OCI-LY7 (cell line): ENCODE data around the gene HACD2. TPM values are rescaled to one million over a fixed set of nuclear protein-coding genes. Genes with fewer than 3 reads are reported as not detected.

Experiments
- BruUV-seq: library from RNA; stranded (reverse); fragments of 400-500 nt; replicated peaks from 2 replicates; lab custom pipeline; 2021; lab: Mats Ljungman, UMichigan
- CTCF ChIA-PET: fragments of 300-600 bp; sonication (Branson Sonifier 250); formaldehyde crosslinking; loops from one replicate; lab custom pipeline; 2022; ENCODE audit warnings: antibody characterized with exemption; ENCODE audit not compliant: unreplicated experiment; lab: Charles Lee
- POLR2A ChIA-PET: fragments of 300-600 bp; sonication (Branson Sonifier 250); formaldehyde crosslinking; loops from one replicate; lab custom pipeline; 2022; ENCODE audit warnings: antibody characterized with exemption; lab: Charles Lee
- DNase-seq: peaks from one replicate; pipeline ENCODE4 v3.0.0-alpha.2; 2015; ENCODE audit warnings: low spot score
- H2AFZ ChIP-seq: fragments of 200-600 bp; sonication (generic), shearing (Covaris generic); 2 replicates; pipeline ENCODE4 v1.6.1; 2014; ENCODE audit warnings: mild to moderate bottlenecking, antibody characterized with exemption, low read length, moderate library complexity
- H3K27ac ChIP-seq: fragments of 200-600 bp; sonication (generic); 2 replicates; pipeline ENCODE4 v1.5.1; 2014; ENCODE audit warnings: mixed run types, low read depth, mild to moderate bottlenecking, moderate library complexity, low read length, inconsistent platforms; ENCODE audit not compliant: poor library complexity, severe bottlenecking
- H3K36me3 ChIP-seq: fragments of 200-600 bp; sonication (generic); 2 replicates; pipeline ENCODE4 v1.6.1; 2014; ENCODE audit warnings: mild to moderate bottlenecking, antibody characterized with exemption, low read length, moderate library complexity, mixed read lengths; ENCODE audit not compliant: insufficient read depth
- H3K4me1 ChIP-seq: fragments of 200-600 bp; sonication (generic); 2 replicates; pipeline ENCODE4 v1.5.1; 2014; ENCODE audit warnings: mild to moderate bottlenecking, low read length; ENCODE audit not compliant: insufficient read depth, poor library complexity, severe bottlenecking
- H3K4me2 ChIP-seq: fragments of 200-600 bp; sonication (generic); 2 replicates; pipeline ENCODE4 v1.6.1; 2014; ENCODE audit warnings: mild to moderate bottlenecking, low read length
- H3K4me3 ChIP-seq: fragments of 200-600 bp; sonication (generic); 2 replicates; pipeline ENCODE4 v1.5.1; 2014; ENCODE audit warnings: mild to moderate bottlenecking, low read depth, low read length; ENCODE audit not compliant: poor library complexity, severe bottlenecking
- H3K79me2 ChIP-seq: fragments of 200-600 bp; sonication (generic); 2 replicates; pipeline ENCODE4 v1.6.1; 2016; ENCODE audit warnings: low read depth, mild to moderate bottlenecking, low read length, moderate library complexity, mixed read lengths; ENCODE audit not compliant: insufficient read depth
- H3K9me2 ChIP-seq: fragments of 200-600 bp; sonication (generic); 2 replicates; pipeline ENCODE4 v1.6.1; 2016; ENCODE audit warnings: mild to moderate bottlenecking, low read length, mixed read lengths; ENCODE audit not compliant: insufficient read depth
- H3K9me3 ChIP-seq: fragments of 200-600 bp; sonication (generic); 2 replicates; pipeline ENCODE4 v1.6.1; 2014; ENCODE audit warnings: mild to moderate bottlenecking, mixed run types, low read length, mixed read lengths
- H4K20me1 ChIP-seq: fragments of 200-600 bp; sonication (generic); 2 replicates; pipeline ENCODE4 v1.6.1; 2014; ENCODE audit warnings: mild to moderate bottlenecking, antibody characterized with exemption, low read length, moderate library complexity, mixed read lengths; ENCODE audit not compliant: insufficient read depth
- EZH2phosphoT487 ChIP-seq: fragments of 200-600 bp; sonication (generic); IDR thresholded peaks from 2 replicates; pipeline ENCODE4 v1.6.1; 2018; ENCODE audit warnings: low read depth, borderline replicate concordance, mild to moderate bottlenecking, mixed run types, antibody characterized with exemption, low read length, moderate library complexity, mixed read lengths
- intact Hi-C: fragments of 100-400 bp; cut with micrococcal nuclease; formaldehyde crosslinking; loops from one replicate; pipeline ENCODE4 v1.10.0; 2022; ENCODE audit not compliant: unreplicated experiment
- total RNA-seq, 2 experiments: library from RNA; depleted of rRNA in 1 of 2; stranded (reverse); fragments of >200 nt in 1 of 2; shearing (Covaris generic) in 1 of 2; gene quantifications; 2 replicates each; pipeline ENCODE4 v1.2.3, GENCODE V29; 2014 to 2022
- TF ChIP-seq, protein P1 (sequence below): fragments of 200-600 bp; sonication (generic); conservative IDR thresholded peaks from 2 replicates; pipeline ENCODE4 v1.5.1; 2014; ENCODE audit warnings: mild to moderate bottlenecking, antibody characterized with exemption, low read length, moderate library complexity, mixed read lengths

The HACD2 gene
- total RNA-seq, 2 experiments from 2014 or later, result 10.2 to 22.5 TPM

GRCh38 chr3:123521179-123521969, 63.5 kb downstream of the HACD2 start:
- Histone ChIP-seq H4K20me1 (no peaks in the 10 kb centered on the region), H3K9me2 (no peaks in the 10 kb centered on the region), H2AFZ (no peak overlapping the region), H3K4me3 (no peak overlapping the region), H3K36me3 (no peaks in the 10 kb centered on the region), H3K27ac (no peak overlapping the region), H3K4me2 (no peak overlapping the region), H3K9me3 (no peaks in the 10 kb centered on the region), H3K4me1 (no peaks in the 10 kb centered on the region), H3K79me2 (no peaks in the 10 kb centered on the region)
- BruUV-seq, result no TSS peak
- intact Hi-C loops, result no loop called here
- ChIA-PET CTCF (interaction anchor here (0.6 kb wide), 1 partner anchor 202 kb away, joined by 4 read pairs; no protein-coding TSS in a partner anchor), POLR2A (interaction anchor here (0.7 kb wide), 1 partner anchor 97 kb away, joined by 7 read pairs; no protein-coding TSS in a partner anchor)
- DNase-seq, result no peak
- TF ChIP-seq, protein P1, sequence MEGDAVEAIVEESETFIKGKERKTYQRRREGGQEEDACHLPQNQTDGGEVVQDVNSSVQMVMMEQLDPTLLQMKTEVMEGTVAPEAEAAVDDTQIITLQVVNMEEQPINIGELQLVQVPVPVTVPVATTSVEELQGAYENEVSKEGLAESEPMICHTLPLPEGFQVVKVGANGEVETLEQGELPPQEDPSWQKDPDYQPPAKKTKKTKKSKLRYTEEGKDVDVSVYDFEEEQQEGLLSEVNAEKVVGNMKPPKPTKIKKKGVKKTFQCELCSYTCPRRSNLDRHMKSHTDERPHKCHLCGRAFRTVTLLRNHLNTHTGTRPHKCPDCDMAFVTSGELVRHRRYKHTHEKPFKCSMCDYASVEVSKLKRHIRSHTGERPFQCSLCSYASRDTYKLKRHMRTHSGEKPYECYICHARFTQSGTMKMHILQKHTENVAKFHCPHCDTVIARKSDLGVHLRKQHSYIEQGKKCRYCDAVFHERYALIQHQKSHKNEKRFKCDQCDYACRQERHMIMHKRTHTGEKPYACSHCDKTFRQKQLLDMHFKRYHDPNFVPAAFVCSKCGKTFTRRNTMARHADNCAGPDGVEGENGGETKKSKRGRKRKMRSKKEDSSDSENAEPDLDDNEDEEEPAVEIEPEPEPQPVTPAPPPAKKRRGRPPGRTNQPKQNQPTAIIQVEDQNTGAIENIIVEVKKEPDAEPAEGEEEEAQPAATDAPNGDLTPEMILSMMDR, result no peak
- no peak for TF ChIP-seq EZH2phosphoT487

GRCh38 chr3:123520656-123521055, 64.2 kb downstream of the HACD2 start:
- H3K27ac ChIP-seq, result no peak overlapping the region
- no peaks in the 10 kb centered on the region for H3K9me3 ChIP-seq
- H2AFZ ChIP-seq, result no peak overlapping the region
- H3K79me2 ChIP-seq, result no peaks in the 10 kb centered on the region
- no peaks in the 10 kb centered on the region for H3K36me3 ChIP-seq
- H3K4me1 ChIP-seq, result no peaks in the 10 kb centered on the region
- DNase-seq, result no peak
- CTCF ChIA-PET, result no interaction called here
- no TSS peak for BruUV-seq
- POLR2A ChIA-PET, result no interaction called here
- TF ChIP-seq, protein P1, result no peak
- TF ChIP-seq EZH2phosphoT487, result no peak
- no peaks in the 10 kb centered on the region for H3K9me2 ChIP-seq
- H3K4me2 ChIP-seq, result no peak overlapping the region
- intact Hi-C loops, result no loop called here
- H3K4me3 ChIP-seq, result no peak overlapping the region
- no peaks in the 10 kb centered on the region for H4K20me1 ChIP-seq

DNA sequence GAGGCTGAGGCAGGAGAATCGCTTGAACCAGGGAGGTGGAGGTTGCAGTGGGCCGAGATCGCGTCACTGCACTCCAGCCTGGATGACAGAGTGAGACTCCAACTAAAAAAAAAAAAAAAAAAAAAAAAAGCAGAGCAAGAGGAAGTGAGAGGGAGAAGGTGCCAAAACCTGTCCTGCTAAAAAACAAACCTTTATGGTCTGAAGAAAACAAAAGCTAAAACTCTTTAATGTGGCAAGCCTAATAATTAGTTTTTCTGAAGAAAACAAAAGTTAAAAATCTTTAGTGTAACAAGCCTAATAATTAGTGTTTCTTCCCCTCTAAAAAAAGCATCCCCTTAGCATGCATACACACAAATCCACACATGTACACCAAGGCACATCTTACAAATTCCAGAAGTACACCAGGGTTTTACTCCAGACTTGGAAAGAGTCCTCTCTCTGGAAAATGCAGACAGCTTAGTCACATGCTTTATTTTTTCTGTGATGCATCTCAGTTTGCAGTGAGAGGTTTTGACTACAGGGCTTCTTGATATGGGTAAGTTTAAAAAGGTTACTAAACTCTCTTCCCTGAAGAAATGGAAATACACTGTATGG, 65.9 kb downstream of the HACD2 start:
- POLR2A ChIA-PET, result interaction anchor here (0.6 to 0.7 kb wide), 3 partner anchors 10 to 578 kb away, joined by 3 to 8 read pairs (median 8); no protein-coding TSS in a partner anchor
- Histone ChIP-seq H3K4me1 (no peaks in the 10 kb centered on the region), H2AFZ (no peak overlapping the region), H3K79me2 (no peaks in the 10 kb centered on the region), H3K9me3 (no peaks in the 10 kb centered on the region), H3K36me3 (no peaks in the 10 kb centered on the region), H3K27ac (no peak overlapping the region), H4K20me1 (no peaks in the 10 kb centered on the region), H3K4me2 (no peak overlapping the region), H3K4me3 (no peak overlapping the region), H3K9me2 (no peaks in the 10 kb centered on the region)
- no peak for DNase-seq
- CTCF ChIA-PET, result no interaction called here
- intact Hi-C loops, result no loop called here
- BruUV-seq, result no TSS peak
- TF ChIP-seq EZH2phosphoT487, result no peak
- TF ChIP-seq, protein P1, result no peak
